Muscle of leg (tissue), 11 donors: Measurements from ENCODE around the gene NRXN3. TPM values are rescaled to one million over a fixed set of nuclear protein-coding genes. Genes with fewer than 3 reads are reported as not detected.
"Not testable (repeated sequence)": the region's sequence is repeated elsewhere in the genome, so short reads cannot be mapped to it uniquely, and the experiment has no call there.

Source experiments
- DNase-seq: peaks from one replicate; pipeline ENCODE4 v3.0.0; 2013
- H3K27ac ChIP-seq: one replicate; pipeline ENCODE4 v1.5.1; 2013; ENCODE audit warnings: mild to moderate bottlenecking, low read length, control low read depth
- H3K27me3 ChIP-seq: one replicate; pipeline ENCODE4 v1.6.1; 2013; ENCODE audit warnings: low read length; ENCODE audit not compliant: control insufficient read depth, insufficient read depth
- H3K36me3 ChIP-seq: one replicate; pipeline ENCODE4 v1.6.1; 2013; ENCODE audit warnings: low read length; ENCODE audit not compliant: control insufficient read depth, insufficient read depth
- H3K4me1 ChIP-seq: one replicate; pipeline ENCODE4 v1.6.1; 2013; ENCODE audit warnings: low read length; ENCODE audit not compliant: control insufficient read depth, insufficient read depth
- H3K4me3 ChIP-seq: one replicate; pipeline ENCODE4 v1.5.1; 2013; ENCODE audit warnings: low read length, control low read depth
- H3K9me3 ChIP-seq: replicated peaks from 2 replicates; pipeline ENCODE4 v1.6.1; 2013; ENCODE audit warnings: low read depth, low read length; ENCODE audit not compliant: control insufficient read depth
- WGBS: methylation state at CpG from one replicate; pipeline ENCODE4 v1.1.5; 2013; ENCODE audit warnings: missing lambda C conversion rate; ENCODE audit not compliant: insufficient coverage; 5-methylcytosine and 5-hydroxymethylcytosine counted together
- polyA plus RNA-seq, 8 donors: library from polyadenylated mRNA; unstranded; fragments of 120-200 nt; gene quantifications; one replicate each; pipeline versions ENCODE4 v1.2.1 to v1.2.3, GENCODE V29; 2013; ENCODE audit warnings: inconsistent platforms in 1 of 8, low replicate concordance in 1 of 8; ENCODE audit not compliant: insufficient read length in 8 of 8, insufficient read depth in 1 of 8
- total RNA-seq: library from RNA; stranded (reverse); fragments of 120-200 nt; gene quantifications from one replicate; pipeline ENCODE4 v1.2.4, GENCODE V29; 2013

Gene NRXN3
- total and polyA plus RNA-seq, 9 donors: 0.49 to 1.9 (median 0.69) TPM

GRCh38 chr14:78573736-78574135 is 403.6 kb downstream of the NRXN3 start:
- not testable (repeated sequence) for H3K4me3 ChIP-seq, H3K36me3 ChIP-seq, H3K4me1 ChIP-seq, H3K27ac ChIP-seq, H3K27me3 ChIP-seq, DNase-seq
- H3K9me3 ChIP-seq: peaks cover 10% of the 10 kb centered on the region
- WGBS: 100% methylated on average over 2 of the region's 3 CpGs

GRCh38 chr14:78576437-78577166 is 406.4 kb downstream of the NRXN3 start:
- H3K4me3 ChIP-seq: no peak overlapping the region
- H3K27me3 ChIP-seq: no peaks in the 10 kb centered on the region
- no peaks in the 10 kb centered on the region for H3K4me1 ChIP-seq
- H3K27ac ChIP-seq: no peak overlapping the region
- peaks cover 10% of the 10 kb centered on the region for H3K9me3 ChIP-seq
- no CpG with 5 or more reads among the region's 5 CpGs for WGBS
- no peak for DNase-seq
- H3K36me3 ChIP-seq: no peaks in the 10 kb centered on the region

- H3K27ac ChIP-seq: no peak overlapping the region
- no peak for DNase-seq
- no peaks in the 10 kb centered on the region for H3K4me1 ChIP-seq
- H3K4me3 ChIP-seq: no peak overlapping the region
- H3K27me3 ChIP-seq: no peaks in the 10 kb centered on the region
- WGBS: 19% methylated on average over 3 of the region's 5 CpGs
- H3K36me3 ChIP-seq: no peaks in the 10 kb centered on the region
- H3K9me3 ChIP-seq: no peaks in the 10 kb centered on the region
These were observed 411.1 kb downstream of the NRXN3 start for GRCh38 chr14:78581229-78581628.

GRCh38 chr14:78586681-78587080 is 416.5 kb downstream of the NRXN3 start:
- Histone ChIP-seq H3K9me3 (no peaks in the 10 kb centered on the region), H3K27ac (no peak overlapping the region), H3K4me3 (no peak overlapping the region), H3K36me3 (no peaks in the 10 kb centered on the region), H3K4me1 (no peaks in the 10 kb centered on the region), H3K27me3 (no peaks in the 10 kb centered on the region)
- DNase-seq: no peak
- WGBS: 97% methylated on average over 4 of the region's 6 CpGs

GRCh38 chr14:78588906-78589305 is 418.7 kb downstream of the NRXN3 start:
- Histone ChIP-seq H3K36me3 (no peaks in the 10 kb centered on the region), H3K4me1 (no peaks in the 10 kb centered on the region), H3K4me3 (no peak overlapping the region), H3K27me3 (no peaks in the 10 kb centered on the region), H3K27ac (no peak overlapping the region), H3K9me3 (no peaks in the 10 kb centered on the region)
- DNase-seq: no peak
- 75% methylated on average over 2 of the region's 3 CpGs for WGBS

- Histone ChIP-seq H3K9me3 (no peaks in the 10 kb centered on the region), H3K4me1 (no peaks in the 10 kb centered on the region), H3K36me3 (no peaks in the 10 kb centered on the region), H3K4me3 (no peak overlapping the region), H3K27ac (no peak overlapping the region), H3K27me3 (no peaks in the 10 kb centered on the region)
- 86% methylated on average over 8 of the region's 13 CpGs for WGBS
- DNase-seq: no peak
These were observed 422.5 kb downstream of the NRXN3 start for GRCh38 chr14:78592616-78593219.

GRCh38 chr14:78593949-78594348 is 423.8 kb downstream of the NRXN3 start:
- Histone ChIP-seq H3K9me3 (no peaks in the 10 kb centered on the region), H3K36me3 (no peaks in the 10 kb centered on the region), H3K4me1 (no peaks in the 10 kb centered on the region), H3K4me3 (no peak overlapping the region), H3K27me3 (no peaks in the 10 kb centered on the region), H3K27ac (no peak overlapping the region)
- 84% methylated on average over 11 of the region's 11 CpGs for WGBS
- no peak for DNase-seq

GRCh38 chr14:78595797-78596196 is 425.6 kb downstream of the NRXN3 start:
- no peaks in the 10 kb centered on the region for H3K36me3 ChIP-seq
- H3K4me3 ChIP-seq: no peak overlapping the region
- no peaks in the 10 kb centered on the region for H3K4me1 ChIP-seq
- 33% methylated on average over 3 of the region's 7 CpGs for WGBS
- DNase-seq: no peak
- no peak overlapping the region for H3K27ac ChIP-seq
- no peaks in the 10 kb centered on the region for H3K27me3 ChIP-seq
- H3K9me3 ChIP-seq: no peaks in the 10 kb centered on the region

- peak; percentile 43 for DNase-seq
- no peaks in the 10 kb centered on the region for H3K36me3 ChIP-seq
- WGBS: 51% methylated on average over 10 of the region's 13 CpGs
- H3K27ac ChIP-seq: no peak overlapping the region
- H3K4me1 ChIP-seq: no peaks in the 10 kb centered on the region
- H3K4me3 ChIP-seq: no peak overlapping the region
- H3K27me3 ChIP-seq: no peaks in the 10 kb centered on the region
- no peaks in the 10 kb centered on the region for H3K9me3 ChIP-seq
These were observed 428.1 kb downstream of the NRXN3 start for GRCh38 chr14:78598046-78598920.
